IMR-90 (cell line): ENCODE measurements around the gene MEGF11. TPM values are rescaled to one million over a fixed set of nuclear protein-coding genes. Genes with fewer than 3 reads are reported as not detected.

Experiments
- ATAC-seq: fragments of 200-7000 bp; cut with Tn5 transposase; 2 replicates; pipeline ENCODE4 v1.9.1; 2020; ENCODE audit warnings: low read depth, mild to moderate bottlenecking, moderate library complexity
- BruUV-seq: library from RNA; stranded (reverse); fragments of 400-500 nt; replicated peaks from 2 replicates; lab custom pipeline; 2021; lab: Mats Ljungman, UMichigan
- CTCF ChIA-PET: fragments of 300-600 bp; formaldehyde crosslinking; extraction: SDS; loops from one replicate; lab custom pipeline; 2021; ENCODE audit warnings: antibody characterized with exemption; lab: Yijun Ruan, JAX
- POLR2A ChIA-PET: fragments of 300-600 bp; sonication (Branson Sonifier 250); formaldehyde crosslinking; loops from one replicate; lab custom pipeline; 2022; ENCODE audit warnings: antibody characterized with exemption; ENCODE audit not compliant: unreplicated experiment; lab: Charles Lee
- DNase-seq: peaks from one replicate; pipeline ENCODE4 v3.0.0; 2013
- H2AFZ ChIP-seq: replicated peaks from 2 replicates; pipeline ENCODE3; 2013; ENCODE audit warnings: low read length, mild to moderate bottlenecking; ENCODE audit not compliant: poor library complexity
- H2AK5ac ChIP-seq: 2 replicates; pipeline ENCODE4 v1.6.1; 2013; ENCODE audit warnings: low read depth, low read length, inconsistent platforms
- H2AK9ac ChIP-seq: replicated peaks from 2 replicates; pipeline ENCODE3; 2013; ENCODE audit warnings: mild to moderate bottlenecking, low read depth, low read length, moderate library complexity; ENCODE audit not compliant: poor library complexity
- H2BK120ac ChIP-seq: 2 replicates; pipeline ENCODE4 v1.6.1; 2013; ENCODE audit warnings: low read depth, low read length, inconsistent platforms
- H2BK15ac ChIP-seq: 3 replicates; pipeline ENCODE4 v1.6.1; 2013; ENCODE audit warnings: low read depth, low read length, inconsistent platforms
- H2BK20ac ChIP-seq: 2 replicates; pipeline ENCODE4 v1.6.1; 2013; ENCODE audit warnings: low read depth, mild to moderate bottlenecking, inconsistent platforms, low read length, moderate library complexity
- H2BK5ac ChIP-seq: 2 replicates; pipeline ENCODE4 v1.6.1; 2013; ENCODE audit warnings: mild to moderate bottlenecking, low read depth, low read length, inconsistent platforms; ENCODE audit not compliant: poor library complexity, severe bottlenecking
- H3K14ac ChIP-seq: replicated peaks from 2 replicates; pipeline ENCODE4 v1.6.1; 2013; ENCODE audit warnings: low read depth, low read length, inconsistent platforms
- H3K18ac ChIP-seq: 2 replicates; pipeline ENCODE4 v1.6.1; 2013; ENCODE audit warnings: low read depth, low read length, control low read depth
- H3K23ac ChIP-seq: 2 replicates; pipeline ENCODE4 v1.6.1; 2013; ENCODE audit warnings: low read depth, low read length, inconsistent platforms
- H3K27ac ChIP-seq: 2 replicates; pipeline ENCODE4 v1.5.1; 2013; ENCODE audit warnings: mild to moderate bottlenecking, control low read depth, low read length; ENCODE audit not compliant: insufficient read depth
- H3K27me3 ChIP-seq: 2 replicates; pipeline ENCODE4 v1.6.1; 2013; ENCODE audit warnings: low read length; ENCODE audit not compliant: control insufficient read depth, insufficient read depth
- H3K36me3 ChIP-seq: 2 replicates; pipeline ENCODE4 v1.6.1; 2013; ENCODE audit warnings: low read length, mixed read lengths; ENCODE audit not compliant: control insufficient read depth, insufficient read depth
- H3K4ac ChIP-seq: 2 replicates; pipeline ENCODE4 v1.6.1; 2013; ENCODE audit warnings: low read depth, low read length, inconsistent platforms
- H3K4me1 ChIP-seq: 2 replicates; pipeline ENCODE4 v1.6.1; 2013; ENCODE audit warnings: low read length, mixed read lengths; ENCODE audit not compliant: control insufficient read depth, insufficient read depth
- H3K4me2 ChIP-seq: 2 replicates; pipeline ENCODE4 v1.6.1; 2013; ENCODE audit warnings: low read depth, mild to moderate bottlenecking, control low read depth, low read length, moderate library complexity
- H3K4me3 ChIP-seq: 2 replicates; pipeline ENCODE4 v1.5.1; 2013; ENCODE audit warnings: low read depth, mild to moderate bottlenecking, control low read depth, low read length, moderate library complexity; ENCODE audit not compliant: insufficient read depth
- H3K56ac ChIP-seq: 2 replicates; pipeline ENCODE4 v1.6.1; 2013; ENCODE audit warnings: low read length, inconsistent platforms; ENCODE audit not compliant: insufficient read depth; ENCODE audit errors: extremely low read depth
- H3K79me1 ChIP-seq, 2 experiments: 2 replicates each; pipeline ENCODE4 v1.6.1; 2013; ENCODE audit warnings: low read length in 2 of 2, inconsistent platforms in 1 of 2, low read depth in 1 of 2
- H3K9ac ChIP-seq: 2 replicates; pipeline ENCODE4 v1.6.1; 2013; ENCODE audit warnings: low read depth, low read length, control low read depth
- H3K9me1 ChIP-seq: 2 replicates; pipeline ENCODE4 v1.6.1; 2013; ENCODE audit warnings: low read length, inconsistent platforms; ENCODE audit not compliant: insufficient read depth
- H3K9me3 ChIP-seq: 2 replicates; pipeline ENCODE4 v1.6.1; 2013; ENCODE audit warnings: low read length; ENCODE audit not compliant: control insufficient read depth, insufficient read depth
- H4K20me1 ChIP-seq: 2 replicates; pipeline ENCODE4 v1.6.1; 2013; ENCODE audit warnings: low read length, inconsistent platforms; ENCODE audit not compliant: insufficient read depth
- H4K5ac ChIP-seq: 2 replicates; pipeline ENCODE4 v1.6.1; 2013; ENCODE audit warnings: mild to moderate bottlenecking, low read depth, low read length, control low read depth
- H4K8ac ChIP-seq, 2 experiments: 2 replicates each; pipeline ENCODE4 v1.6.1; 2013; ENCODE audit warnings: low read depth in 2 of 2, low read length in 2 of 2, control low read depth in 1 of 2, inconsistent platforms in 1 of 2
- H4K91ac ChIP-seq: 2 replicates; pipeline ENCODE4 v1.6.1; 2013; ENCODE audit warnings: low read depth, low read length, inconsistent platforms; ENCODE audit not compliant: insufficient read depth
- BHLHE40 ChIP-seq: fragments of 150-350 bp; IDR thresholded peaks from 2 replicates; pipeline ENCODE4 v1.6.1; 2016; ENCODE audit warnings: mild to moderate bottlenecking, low read depth, low read length
- CEBPB ChIP-seq: IDR thresholded peaks from 2 replicates; pipeline ENCODE4 v1.6.1; 2012; ENCODE audit warnings: low read depth, low read length, improper control_type of control experiment
- CHD1 ChIP-seq: IDR thresholded peaks from 2 replicates; pipeline ENCODE4 v1.6.1; 2012; ENCODE audit warnings: low read depth, low read length, improper control_type of control experiment
- CTCF ChIP-seq: conservative IDR thresholded peaks from 2 replicates; pipeline ENCODE4 v1.5.1; 2012; ENCODE audit warnings: mild to moderate bottlenecking, low read depth, low read length, improper control_type of control experiment
- ELK1 ChIP-seq: fragments of 150-350 bp; IDR thresholded peaks from 2 replicates; pipeline ENCODE4 v1.6.1; 2016; ENCODE audit warnings: low read depth, mild to moderate bottlenecking, low read length, moderate library complexity, borderline replicate concordance
- MAFK ChIP-seq: IDR thresholded peaks from 2 replicates; pipeline ENCODE4 v1.6.1; 2012; ENCODE audit warnings: low read depth, low read length, improper control_type of control experiment
- MAZ ChIP-seq: IDR thresholded peaks from 2 replicates; pipeline ENCODE4 v1.6.1; 2012; ENCODE audit warnings: low read depth, mild to moderate bottlenecking, low read length, improper control_type of control experiment, moderate library complexity, borderline replicate concordance
- MXI1 ChIP-seq: IDR thresholded peaks from 2 replicates; pipeline ENCODE4 v1.6.1; 2012; ENCODE audit warnings: low read depth, mild to moderate bottlenecking, low read length, moderate library complexity, borderline replicate concordance
- POLR2A ChIP-seq: IDR thresholded peaks from 2 replicates; pipeline ENCODE4 v1.6.1; 2012; ENCODE audit warnings: mild to moderate bottlenecking, low read depth, low read length
- RAD21 ChIP-seq: IDR thresholded peaks from 2 replicates; pipeline ENCODE4 v1.6.1; 2012; ENCODE audit warnings: low read length, improper control_type of control experiment
- RFX5 ChIP-seq: IDR thresholded peaks from 2 replicates; pipeline ENCODE4 v1.8.0; 2012; ENCODE audit warnings: low read depth, mild to moderate bottlenecking, low read length, moderate library complexity
- SMC3 ChIP-seq: fragments of 150-350 bp; IDR thresholded peaks from 2 replicates; pipeline ENCODE4 v1.6.1; 2016; ENCODE audit warnings: low read depth, mild to moderate bottlenecking, antibody characterized with exemption, low read length, moderate library complexity
- WGBS, 2 experiments: methylation state at CpG; one replicate each; pipeline versions ENCODE4 v1.1.5 to v1.1.7; 2013; ENCODE audit warnings: missing lambda C conversion rate in 2 of 2; ENCODE audit not compliant: insufficient read length in 1 of 2; ENCODE audit errors: extremely low coverage in 2 of 2; 5-methylcytosine and 5-hydroxymethylcytosine counted together
- dilution Hi-C: fragments of 300-500 bp; cut with HindIII; formaldehyde crosslinking; loops from one replicate; pipeline ENCODE4 v1.14.3; 2018; ENCODE audit warnings: low sequenced_read_pairs; ENCODE audit not compliant: unreplicated experiment
- in situ Hi-C: fragments of 300-500 bp; cut with MboI; formaldehyde crosslinking; loops from 3 replicates; pipeline ENCODE4 v1.14.3; 2019; ENCODE audit warnings: low sequenced_read_pairs, inconsistent platforms, mixed read lengths
- intact Hi-C: fragments of 100-400 bp; cut with micrococcal nuclease; formaldehyde crosslinking; loops from 2 replicates; pipeline ENCODE4 v1.10.0; 2022
- polyA plus RNA-seq, 3 experiments: library from polyadenylated mRNA; depleted of rRNA; stranded (reverse); fragments of >200 nt; gene quantifications; 2 replicates each; pipeline ENCODE4 v1.2.3, GENCODE V29; 2012; ENCODE audit warnings: low replicate concordance in 1 of 3
- total RNA-seq: library from RNA; depleted of rRNA; stranded (reverse); fragments of >200 nt; gene quantifications from 2 replicates; pipeline ENCODE4 v1.2.3, GENCODE V29; 2012

The MEGF11 gene
- total and polyA plus RNA-seq, 2 of the 4 experiments (the other 2 are of a cell fraction) = not detected

GRCh38 chr15:66169625-66170024, 83.9 kb downstream of the MEGF11 start:
- no peaks in the 10 kb centered on the region for H3K36me3 ChIP-seq
- H2AK9ac ChIP-seq = no peak overlapping the region
- CTCF ChIA-PET = no interaction called here
- H3K4me3 ChIP-seq = no peak overlapping the region
- no peak for ATAC-seq
- H3K4me1 ChIP-seq = no peaks in the 10 kb centered on the region
- no peak overlapping the region for H3K56ac ChIP-seq
- H3K27me3 ChIP-seq = peaks cover 59% of the 10 kb centered on the region
- TF ChIP-seq ELK1 (no peak), BHLHE40 (no peak), MXI1 (no peak), CEBPB (no peak), CHD1 (no peak), POLR2A (no peak), CTCF (no peak), RFX5 (no peak), MAFK (no peak), SMC3 (no peak), RAD21 (no peak), MAZ (no peak)
- H4K5ac ChIP-seq = no peak overlapping the region
- POLR2A ChIA-PET = no interaction called here
- H3K23ac ChIP-seq = no peak overlapping the region
- no peak overlapping the region for H3K27ac ChIP-seq
- no peaks in the 10 kb centered on the region for H3K79me1 ChIP-seq
- H2BK20ac ChIP-seq = no peak overlapping the region
- H3K9me1 ChIP-seq = 0 out of 2 replicates have a peak, but pooled peaks cover 2% of the 10 kb centered on the region
- no peak overlapping the region for H2AK5ac ChIP-seq
- H4K20me1 ChIP-seq = no peaks in the 10 kb centered on the region
- H3K9me3 ChIP-seq = no peaks in the 10 kb centered on the region
- no peak overlapping the region for H2BK15ac ChIP-seq
- H3K14ac ChIP-seq = no peak overlapping the region
- H3K18ac ChIP-seq = no peak overlapping the region
- no peak overlapping the region for H3K4ac ChIP-seq
- no peak overlapping the region for H2AFZ ChIP-seq
- no peak overlapping the region for H4K8ac ChIP-seq
- H2BK120ac ChIP-seq = no peak overlapping the region
- in situ Hi-C loops (no loop called here), intact Hi-C loops (no loop called here), dilution Hi-C loops (no loop called here)
- 66% methylated on average over 4 of the region's 13 CpGs; no CpG with 5 or more reads in 1 of the 2 experiments for WGBS, 2 experiments
- no peak overlapping the region for H3K4me2 ChIP-seq
- H3K9ac ChIP-seq = no peak overlapping the region
- BruUV-seq = no TSS peak
- no peak overlapping the region for H2BK5ac ChIP-seq
- no peak overlapping the region for H4K91ac ChIP-seq
- no peak for DNase-seq
